Neural cell (in vitro differentiated cells): ENCODE data around the gene PSMA6. TPM values are rescaled to one million over a fixed set of nuclear protein-coding genes. Genes with fewer than 3 reads are reported as not detected.

Experiments used
- H2AFZ ChIP-seq: fragments of 200-600, 300-800 bp; sonication (generic), shearing (Covaris generic); 2 replicates; pipeline ENCODE4 v1.6.0; 2014; ENCODE audit warnings: low read depth, mild to moderate bottlenecking, antibody characterized with exemption, low read length, moderate library complexity
- H3F3A ChIP-seq: fragments of 200-600 bp; shearing (Covaris generic); 2 replicates; pipeline ENCODE4 v1.6.1; 2016; ENCODE audit warnings: mild to moderate bottlenecking, moderate library complexity, mixed read lengths, antibody characterized with exemption, low read length; ENCODE audit not compliant: insufficient read depth, poor library complexity, severe bottlenecking
- H3K27ac ChIP-seq: fragments of 200-600, 300-800 bp; sonication (generic), shearing (Covaris generic); 2 replicates; pipeline ENCODE4 v1.5.1; 2014; ENCODE audit warnings: mild to moderate bottlenecking, low read length, moderate library complexity
- H3K27me3 ChIP-seq: fragments of 300-800, 200-600 bp; sonication (generic), shearing (Covaris generic); 2 replicates; pipeline ENCODE4 v1.6.0; 2014; ENCODE audit warnings: mild to moderate bottlenecking, low read depth, low read length, moderate library complexity; ENCODE audit not compliant: insufficient read depth
- H3K36me3 ChIP-seq: fragments of 300-800, 200-600 bp; sonication (generic), shearing (Covaris generic); 2 replicates; pipeline ENCODE4 v1.5.1; 2014; ENCODE audit warnings: mild to moderate bottlenecking, antibody characterized with exemption, low read length, moderate library complexity; ENCODE audit not compliant: insufficient read depth
- H3K4me2 ChIP-seq: fragments of 300-800, 200-600 bp; sonication (generic), shearing (Covaris generic); 2 replicates; pipeline ENCODE4 v1.6.0; 2014; ENCODE audit warnings: mild to moderate bottlenecking, low read length
- H3K4me3 ChIP-seq: fragments of 300-800, 200-600 bp; sonication (generic), shearing (Covaris generic); 2 replicates; pipeline ENCODE4 v1.5.1; 2014; ENCODE audit warnings: mild to moderate bottlenecking, low read length, moderate library complexity
- H3K79me2 ChIP-seq: fragments of 200-600 bp; shearing (Covaris generic); replicated peaks from 2 replicates; pipeline ENCODE4 v1.6.0; 2014; ENCODE audit warnings: mild to moderate bottlenecking, low read length, moderate library complexity; ENCODE audit not compliant: insufficient read depth
- H3K9ac ChIP-seq: fragments of 300-800, 200-600 bp; sonication (generic), shearing (Covaris generic); 2 replicates; pipeline ENCODE4 v1.6.1; 2016; ENCODE audit warnings: mild to moderate bottlenecking, low read length, mixed read lengths
- H3K9me2 ChIP-seq: fragments of 200-600 bp; shearing (Covaris generic); 2 replicates; pipeline ENCODE4 v1.6.1; 2016; ENCODE audit warnings: mild to moderate bottlenecking, low read length, mixed read lengths; ENCODE audit not compliant: insufficient read depth
- H3K9me3 ChIP-seq: fragments of 200-600, 300-800 bp; sonication (generic), shearing (Covaris generic); 2 replicates; pipeline ENCODE4 v1.6.1; 2016; ENCODE audit warnings: mild to moderate bottlenecking, mixed run types, low read length, moderate library complexity, mixed read lengths
- H4K20me1 ChIP-seq: fragments of 200-600 bp; shearing (Covaris generic); 2 replicates; pipeline ENCODE4 v1.6.1; 2016; ENCODE audit warnings: mild to moderate bottlenecking, mixed run types; ENCODE audit not compliant: insufficient read depth
- EP300 ChIP-seq: fragments of 450-650 bp; conservative IDR thresholded peaks from 2 replicates; pipeline ENCODE4 v1.6.1; 2014; ENCODE audit warnings: antibody characterized with exemption, mild to moderate bottlenecking, moderate library complexity; ENCODE audit not compliant: poor library complexity, severe bottlenecking
- EZH2 ChIP-seq: fragments of 200-600, 300-800 bp; shearing (Covaris generic), sonication (generic); IDR thresholded peaks from 2 replicates; pipeline ENCODE4 v1.6.1; 2014; ENCODE audit warnings: antibody characterized with exemption, low read length, borderline replicate concordance, mild to moderate bottlenecking; ENCODE audit not compliant: insufficient read depth, poor library complexity, severe bottlenecking
- MXI1 ChIP-seq: fragments of 450-650 bp; conservative IDR thresholded peaks from 2 replicates; pipeline ENCODE4 v1.6.1; 2014; ENCODE audit warnings: antibody characterized with exemption, mild to moderate bottlenecking; ENCODE audit not compliant: poor library complexity, severe bottlenecking
- POLR2AphosphoS5 ChIP-seq: IDR thresholded peaks from 2 replicates; pipeline ENCODE4 v1.6.1; 2012
- RAD21 ChIP-seq: fragments of 450-650 bp; conservative IDR thresholded peaks from 2 replicates; pipeline ENCODE4 v1.6.1; 2014; ENCODE audit warnings: antibody characterized with exemption, mild to moderate bottlenecking, moderate library complexity
- SMC3 ChIP-seq: fragments of 450-650 bp; conservative IDR thresholded peaks from 2 replicates; pipeline ENCODE4 v1.6.1; 2014; ENCODE audit warnings: antibody characterized with exemption, mild to moderate bottlenecking, moderate library complexity; ENCODE audit not compliant: poor library complexity
- TAF1 ChIP-seq: IDR thresholded peaks from 2 replicates; pipeline ENCODE4 v1.6.1; 2012; ENCODE audit warnings: low read depth
- polyA plus RNA-seq: library from polyadenylated mRNA; depleted of rRNA; stranded (reverse); fragments of >200 nt; gene quantifications from 2 replicates; pipeline ENCODE4 v1.2.3, GENCODE V29; 2014
- TF ChIP-seq, protein P1 (sequence below): IDR thresholded peaks from 2 replicates; pipeline ENCODE4 v1.6.1; 2012; ENCODE audit warnings: borderline replicate concordance
- TF ChIP-seq, protein P2 (sequence below): fragments of 450-650 bp; IDR thresholded peaks from 2 replicates; pipeline ENCODE4 v1.5.1; 2014; ENCODE audit warnings: antibody characterized with exemption, mild to moderate bottlenecking, moderate library complexity; ENCODE audit not compliant: poor library complexity, severe bottlenecking

Gene PSMA6
- polyA plus RNA-seq, 1 donor from 2014 or later = 405 TPM

DNA sequence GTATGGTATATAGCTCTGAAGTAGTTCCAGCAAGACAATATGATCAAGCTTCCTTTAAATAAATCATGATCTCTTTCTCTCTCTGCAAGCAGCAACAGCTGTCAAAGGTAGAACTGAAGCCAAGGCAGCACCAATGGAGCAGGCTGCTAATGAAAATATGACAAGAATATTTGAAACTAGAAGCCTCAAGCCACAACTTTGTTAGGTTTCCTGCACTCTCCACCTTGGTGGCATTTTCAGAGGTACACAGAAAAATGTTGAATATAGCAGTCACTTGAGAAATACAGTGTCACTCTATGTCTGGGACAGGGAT is 43.8 kb upstream of the PSMA6 start:
- H3K9me2 ChIP-seq = no peaks in the 10 kb centered on the region
- no peaks in the 10 kb centered on the region for H3K27me3 ChIP-seq
- H3K79me2 ChIP-seq = no peaks in the 10 kb centered on the region
- TF ChIP-seq RAD21 = no peak
- TF ChIP-seq, protein P1, sequence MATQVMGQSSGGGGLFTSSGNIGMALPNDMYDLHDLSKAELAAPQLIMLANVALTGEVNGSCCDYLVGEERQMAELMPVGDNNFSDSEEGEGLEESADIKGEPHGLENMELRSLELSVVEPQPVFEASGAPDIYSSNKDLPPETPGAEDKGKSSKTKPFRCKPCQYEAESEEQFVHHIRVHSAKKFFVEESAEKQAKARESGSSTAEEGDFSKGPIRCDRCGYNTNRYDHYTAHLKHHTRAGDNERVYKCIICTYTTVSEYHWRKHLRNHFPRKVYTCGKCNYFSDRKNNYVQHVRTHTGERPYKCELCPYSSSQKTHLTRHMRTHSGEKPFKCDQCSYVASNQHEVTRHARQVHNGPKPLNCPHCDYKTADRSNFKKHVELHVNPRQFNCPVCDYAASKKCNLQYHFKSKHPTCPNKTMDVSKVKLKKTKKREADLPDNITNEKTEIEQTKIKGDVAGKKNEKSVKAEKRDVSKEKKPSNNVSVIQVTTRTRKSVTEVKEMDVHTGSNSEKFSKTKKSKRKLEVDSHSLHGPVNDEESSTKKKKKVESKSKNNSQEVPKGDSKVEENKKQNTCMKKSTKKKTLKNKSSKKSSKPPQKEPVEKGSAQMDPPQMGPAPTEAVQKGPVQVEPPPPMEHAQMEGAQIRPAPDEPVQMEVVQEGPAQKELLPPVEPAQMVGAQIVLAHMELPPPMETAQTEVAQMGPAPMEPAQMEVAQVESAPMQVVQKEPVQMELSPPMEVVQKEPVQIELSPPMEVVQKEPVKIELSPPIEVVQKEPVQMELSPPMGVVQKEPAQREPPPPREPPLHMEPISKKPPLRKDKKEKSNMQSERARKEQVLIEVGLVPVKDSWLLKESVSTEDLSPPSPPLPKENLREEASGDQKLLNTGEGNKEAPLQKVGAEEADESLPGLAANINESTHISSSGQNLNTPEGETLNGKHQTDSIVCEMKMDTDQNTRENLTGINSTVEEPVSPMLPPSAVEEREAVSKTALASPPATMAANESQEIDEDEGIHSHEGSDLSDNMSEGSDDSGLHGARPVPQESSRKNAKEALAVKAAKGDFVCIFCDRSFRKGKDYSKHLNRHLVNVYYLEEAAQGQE = no peak
- no peak for TF ChIP-seq MXI1
- no peak for TF ChIP-seq POLR2AphosphoS5
- no peak for TF ChIP-seq EP300
- TF ChIP-seq SMC3 = no peak
- no peak for TF ChIP-seq EZH2
- TF ChIP-seq TAF1 = no peak
- TF ChIP-seq, protein P2, sequence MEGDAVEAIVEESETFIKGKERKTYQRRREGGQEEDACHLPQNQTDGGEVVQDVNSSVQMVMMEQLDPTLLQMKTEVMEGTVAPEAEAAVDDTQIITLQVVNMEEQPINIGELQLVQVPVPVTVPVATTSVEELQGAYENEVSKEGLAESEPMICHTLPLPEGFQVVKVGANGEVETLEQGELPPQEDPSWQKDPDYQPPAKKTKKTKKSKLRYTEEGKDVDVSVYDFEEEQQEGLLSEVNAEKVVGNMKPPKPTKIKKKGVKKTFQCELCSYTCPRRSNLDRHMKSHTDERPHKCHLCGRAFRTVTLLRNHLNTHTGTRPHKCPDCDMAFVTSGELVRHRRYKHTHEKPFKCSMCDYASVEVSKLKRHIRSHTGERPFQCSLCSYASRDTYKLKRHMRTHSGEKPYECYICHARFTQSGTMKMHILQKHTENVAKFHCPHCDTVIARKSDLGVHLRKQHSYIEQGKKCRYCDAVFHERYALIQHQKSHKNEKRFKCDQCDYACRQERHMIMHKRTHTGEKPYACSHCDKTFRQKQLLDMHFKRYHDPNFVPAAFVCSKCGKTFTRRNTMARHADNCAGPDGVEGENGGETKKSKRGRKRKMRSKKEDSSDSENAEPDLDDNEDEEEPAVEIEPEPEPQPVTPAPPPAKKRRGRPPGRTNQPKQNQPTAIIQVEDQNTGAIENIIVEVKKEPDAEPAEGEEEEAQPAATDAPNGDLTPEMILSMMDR = no peak
- no peaks in the 10 kb centered on the region for H4K20me1 ChIP-seq
- no peaks in the 10 kb centered on the region for H3K9me3 ChIP-seq
- no peak overlapping the region for H3K9ac ChIP-seq
- no peak overlapping the region for H3K4me2 ChIP-seq
- no peak overlapping the region for H2AFZ ChIP-seq
- no peaks in the 10 kb centered on the region for H3K36me3 ChIP-seq
- H3F3A ChIP-seq = no peaks in the 10 kb centered on the region
- no peak overlapping the region for H3K4me3 ChIP-seq
- no peak overlapping the region for H3K27ac ChIP-seq

DNA sequence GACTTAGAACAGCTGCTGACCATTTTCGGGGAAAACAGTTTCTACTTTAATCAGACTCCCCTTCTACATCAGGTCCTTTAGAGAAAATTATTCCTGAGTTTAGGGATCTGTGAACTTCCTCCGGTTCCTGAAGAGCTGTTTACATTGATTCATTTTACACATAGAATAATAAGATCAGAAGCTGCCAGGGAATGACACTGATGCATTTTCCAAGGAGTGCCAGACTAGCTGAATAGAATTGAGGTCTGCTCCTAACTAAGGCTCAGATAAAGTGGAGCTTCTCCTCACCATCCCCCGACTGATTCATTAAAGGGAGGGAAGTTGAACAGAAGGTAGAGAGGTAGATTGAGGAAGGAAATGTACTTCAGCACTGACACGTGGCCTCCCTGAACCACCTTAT is 41.9 kb upstream of the PSMA6 start:
- no peak overlapping the region for H3K4me3 ChIP-seq

More for the DNA sequence above, 41.9 kb upstream of the PSMA6 start:
- Histone ChIP-seq H3K79me2 (no peaks in the 10 kb centered on the region), H3K27me3 (no peaks in the 10 kb centered on the region), H2AFZ (no peak overlapping the region), H3K9me3 (no peaks in the 10 kb centered on the region), H3K4me2 (no peak overlapping the region), H3K27ac (no peak overlapping the region), H3K9ac (no peak overlapping the region), H3F3A (no peaks in the 10 kb centered on the region), H3K36me3 (no peaks in the 10 kb centered on the region), H4K20me1 (no peaks in the 10 kb centered on the region), H3K9me2 (no peaks in the 10 kb centered on the region)
- no peak for TF ChIP-seq POLR2AphosphoS5
- TF ChIP-seq, protein P2 = no peak
- TF ChIP-seq, protein P1 = no peak
- TF ChIP-seq RAD21 = no peak
- no peak for TF ChIP-seq MXI1
- no peak for TF ChIP-seq EZH2
- no peak for TF ChIP-seq SMC3
